NCI-H2171 (cell line): ENCODE measurements around the gene CUL2.
"Not testable (repeated sequence)": the region's sequence is repeated elsewhere in the genome, so short reads cannot be mapped to it uniquely, and the experiment has no call there.

ENCODE experiments used
- DNase-seq: peaks from one replicate; lab custom pipeline; 2025; lab: John Stamatoyannopoulos, UW

CUL2 gene

GRCh38 chr10:34979938-34980337 is 110.2 kb downstream of the CUL2 start:
- DNase-seq = no peak

- no peak for DNase-seq
These were observed 112.1 kb downstream of the CUL2 start for GRCh38 chr10:34978080-34978479.

- not testable (repeated sequence) for DNase-seq
These were observed 113.7 kb downstream of the CUL2 start for GRCh38 chr10:34976380-34976910.

- DNase-seq = not testable (repeated sequence)
These were observed 115.6 kb downstream of the CUL2 start for GRCh38 chr10:34974364-34975065.

GRCh38 chr10:34973757-34974156 is 116.4 kb downstream of the CUL2 start:
- not testable (repeated sequence) for DNase-seq

GRCh38 chr10:34973121-34973520 is 117.0 kb downstream of the CUL2 start:
- not testable (repeated sequence) for DNase-seq

- DNase-seq = not testable (repeated sequence)
These were observed 117.5 kb downstream of the CUL2 start for GRCh38 chr10:34972591-34972990.

- DNase-seq = not testable (repeated sequence)
These were observed 118.4 kb downstream of the CUL2 start for GRCh38 chr10:34971606-34972334.

- no peak for DNase-seq
These were observed 121.0 kb downstream of the CUL2 start for GRCh38 chr10:34969171-34969570.

- DNase-seq = no peak
These were observed 122.7 kb downstream of the CUL2 start for GRCh38 chr10:34967335-34967880.

- DNase-seq = no peak
These were observed 123.7 kb downstream of the CUL2 start for GRCh38 chr10:34966451-34966850.

GRCh38 chr10:34966040-34966439 is 124.1 kb downstream of the CUL2 start:
- no peak for DNase-seq

- DNase-seq = no peak
These were observed 125.9 kb downstream of the CUL2 start for GRCh38 chr10:34964166-34964800.

- DNase-seq = no peak
These were observed 127.3 kb downstream of the CUL2 start for GRCh38 chr10:34962866-34963265.

- no peak for DNase-seq
These were observed 129.2 kb downstream of the CUL2 start for GRCh38 chr10:34960983-34961382.

- DNase-seq = peak; percentile 9
These were observed 130.4 kb downstream of the CUL2 start for GRCh38 chr10:34959786-34960185.

- no peak for DNase-seq
These were observed 130.8 kb downstream of the CUL2 start for GRCh38 chr10:34959321-34959720.
